ENCODE measurements around the gene KRT77.
"Not testable (repeated sequence)": the region's sequence is repeated elsewhere in the genome, so short reads cannot be mapped to it uniquely, and the experiment has no call there.

Gene KRT77

DNA sequence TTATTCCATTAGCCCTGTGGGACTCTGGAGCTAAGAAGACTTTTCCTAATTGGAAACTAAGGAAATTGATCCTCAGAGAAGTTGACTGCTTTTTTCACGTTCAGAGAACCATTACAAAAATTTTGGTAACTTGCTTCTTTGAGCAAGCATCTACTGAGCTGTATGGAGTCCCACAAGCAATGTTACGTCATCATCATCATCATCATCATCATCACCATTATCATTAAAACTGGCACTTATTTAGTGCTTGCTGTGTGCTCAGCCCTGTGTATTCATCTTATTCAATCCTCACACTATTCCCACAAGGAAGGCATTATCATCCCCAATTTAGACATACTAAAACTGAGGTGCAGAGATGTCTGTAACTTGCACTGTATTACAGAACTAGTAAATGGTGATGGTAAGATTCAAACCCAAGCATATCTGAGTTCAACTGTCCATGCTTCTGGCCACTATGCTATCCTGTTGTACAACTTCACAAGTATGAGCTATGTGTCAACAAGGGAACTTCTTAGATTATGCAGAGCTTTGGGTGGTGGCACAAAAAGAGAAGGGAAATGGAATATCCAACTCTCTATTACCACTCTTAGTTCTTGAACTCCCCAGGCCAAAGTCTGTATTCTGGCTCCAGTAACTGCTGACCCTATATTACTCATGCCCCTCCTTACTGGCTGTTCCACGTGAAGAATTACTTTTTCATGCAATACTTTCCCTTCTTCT is 29.5 kb downstream of the KRT77 start:
- Histone ChIP-seq H3K4me1 (ENCODE audit: insufficient read depth, low read length) (no peaks in the 10 kb centered on the region), H3K36me3 (ENCODE audit: insufficient read depth, low read depth, low read length) (no peaks in the 10 kb centered on the region), H3K4me3 (ENCODE audit: low read length) (no peak overlapping the region), H3K27me3 (ENCODE audit: insufficient read depth, low read length) (no peaks in the 10 kb centered on the region; the same call in 1 of the 2 replicates), H3K27ac (ENCODE audit: low read length) (no peak overlapping the region), H3K9ac (ENCODE audit: low read depth, low read length) (no peak overlapping the region), H3K9me3 (ENCODE audit: insufficient read depth, low read depth, low read length) (no peaks in the 10 kb centered on the region)

- Histone ChIP-seq H3K27me3 (ENCODE audit: insufficient read depth, low read length) (no peaks in the 10 kb centered on the region; the same call in 1 of the 2 replicates), H3K9ac (ENCODE audit: low read depth, low read length) (no peak overlapping the region), H3K4me3 (ENCODE audit: low read length) (no peak overlapping the region), H3K4me1 (ENCODE audit: insufficient read depth, low read length) (no peaks in the 10 kb centered on the region), H3K36me3 (ENCODE audit: insufficient read depth, low read depth, low read length) (no peaks in the 10 kb centered on the region), H3K27ac (ENCODE audit: low read length) (no peak overlapping the region), H3K9me3 (ENCODE audit: insufficient read depth, low read depth, low read length) (no peaks in the 10 kb centered on the region)
Measured at GRCh38 chr12:52673217-52673616, 30.1 kb downstream of the KRT77 start.

- Histone ChIP-seq H3K36me3 (ENCODE audit: insufficient read depth, low read depth, low read length) (no peaks in the 10 kb centered on the region), H3K27me3 (ENCODE audit: insufficient read depth, low read length) (no peaks in the 10 kb centered on the region), H3K4me1 (ENCODE audit: insufficient read depth, low read length) (no peaks in the 10 kb centered on the region), H3K27ac (ENCODE audit: low read length) (no peak overlapping the region), H3K9me3 (ENCODE audit: insufficient read depth, low read depth, low read length) (no peaks in the 10 kb centered on the region), H3K4me3 (ENCODE audit: low read length) (no peak overlapping the region), H3K9ac (ENCODE audit: low read depth, low read length) (no peak overlapping the region)
Measured at GRCh38 chr12:52672321-52672933, 30.9 kb downstream of the KRT77 start.

- H3K27ac ChIP-seq (ENCODE audit: low read length) = no peak overlapping the region
- no peak overlapping the region for H3K4me3 ChIP-seq (ENCODE audit: low read length)
Measured at GRCh38 chr12:52670961-52671360, 32.4 kb downstream of the KRT77 start.

GRCh38 chr12:52670506-52670905 is 32.8 kb downstream of the KRT77 start:
- H3K9me3 ChIP-seq (ENCODE audit: insufficient read depth, low read depth, low read length) = no peaks in the 10 kb centered on the region
- no peak overlapping the region for H3K4me3 ChIP-seq (ENCODE audit: low read length)
- H3K27me3 ChIP-seq (ENCODE audit: insufficient read depth, low read length) = no peaks in the 10 kb centered on the region
- H3K4me1 ChIP-seq (ENCODE audit: insufficient read depth, low read length) = no peaks in the 10 kb centered on the region
- H3K36me3 ChIP-seq (ENCODE audit: insufficient read depth, low read depth, low read length) = no peaks in the 10 kb centered on the region
- no peak overlapping the region for H3K27ac ChIP-seq (ENCODE audit: low read length)
- no peak overlapping the region for H3K9ac ChIP-seq (ENCODE audit: low read depth, low read length)

More at GRCh38 chr12:52670961-52671360, 32.4 kb downstream of the KRT77 start:
- Histone ChIP-seq H3K36me3 (ENCODE audit: insufficient read depth, low read depth, low read length) (no peaks in the 10 kb centered on the region), H3K27me3 (ENCODE audit: insufficient read depth, low read length) (no peaks in the 10 kb centered on the region), H3K9me3 (ENCODE audit: insufficient read depth, low read depth, low read length) (no peaks in the 10 kb centered on the region), H3K9ac (ENCODE audit: low read depth, low read length) (no peak overlapping the region), H3K4me1 (ENCODE audit: insufficient read depth, low read length) (no peaks in the 10 kb centered on the region)

DNA sequence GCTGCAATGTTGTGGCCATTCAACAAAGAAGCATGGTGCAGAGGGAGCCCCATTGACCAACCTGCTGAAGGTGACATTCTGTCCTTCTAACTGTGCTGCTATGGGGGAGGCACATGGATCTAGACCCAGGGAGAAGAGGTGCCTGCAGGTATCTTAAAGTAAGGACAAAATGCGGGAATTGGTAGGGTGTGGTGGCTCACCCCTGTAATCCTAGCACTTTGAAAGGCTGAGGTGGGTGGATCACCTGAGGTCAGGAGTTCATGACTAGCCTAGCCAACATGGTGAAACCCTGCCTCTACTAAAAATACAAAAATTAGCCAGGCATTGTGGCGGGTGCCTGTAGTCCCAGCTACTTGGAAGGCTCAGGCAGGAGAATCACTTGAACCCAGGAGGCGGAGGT is 33.4 kb downstream of the KRT77 start:
- H3K9me3 ChIP-seq (ENCODE audit: insufficient read depth, low read depth, low read length); H3K27ac ChIP-seq (ENCODE audit: low read length); H3K4me3 ChIP-seq (ENCODE audit: low read length); H3K36me3 ChIP-seq (ENCODE audit: insufficient read depth, low read depth, low read length); H3K27me3 ChIP-seq (ENCODE audit: insufficient read depth, low read length); H3K4me1 ChIP-seq (ENCODE audit: insufficient read depth, low read length); H3K9ac ChIP-seq (ENCODE audit: low read depth, low read length): not testable (repeated sequence)

- Histone ChIP-seq H3K27me3 (ENCODE audit: insufficient read depth, low read length) (no peaks in the 10 kb centered on the region), H3K9me3 (ENCODE audit: insufficient read depth, low read depth, low read length) (no peaks in the 10 kb centered on the region), H3K4me1 (ENCODE audit: insufficient read depth, low read length) (no peaks in the 10 kb centered on the region), H3K36me3 (ENCODE audit: insufficient read depth, low read depth, low read length) (no peaks in the 10 kb centered on the region), H3K9ac (ENCODE audit: low read depth, low read length) (no peak overlapping the region), H3K27ac (ENCODE audit: low read length) (no peak overlapping the region), H3K4me3 (ENCODE audit: low read length) (no peak overlapping the region)
Measured at GRCh38 chr12:52669426-52669825, 33.9 kb downstream of the KRT77 start.

DNA sequence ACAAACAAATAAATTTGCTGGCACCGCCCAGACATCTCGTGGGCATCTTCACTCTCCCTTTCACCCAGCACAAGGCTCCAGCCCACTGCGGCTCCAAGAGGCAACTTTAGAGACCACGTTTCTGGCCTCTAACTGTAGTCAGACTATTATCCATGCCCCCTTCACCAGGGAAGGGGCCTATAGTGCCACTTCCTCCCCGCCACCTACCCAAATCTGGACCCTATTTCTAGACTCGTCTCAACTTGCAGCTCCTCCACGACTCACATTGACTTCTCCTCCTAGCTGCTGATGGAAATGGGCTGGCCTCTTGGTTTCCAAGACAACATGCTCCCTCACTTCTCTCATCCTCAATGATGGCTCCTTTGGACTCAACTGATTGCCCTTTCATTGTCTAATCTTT is 35.4 kb downstream of the KRT77 start:
- H3K36me3 ChIP-seq (ENCODE audit: insufficient read depth, low read depth, low read length) = no peaks in the 10 kb centered on the region
- no peaks in the 10 kb centered on the region for H3K9me3 ChIP-seq (ENCODE audit: insufficient read depth, low read depth, low read length)
- no peak overlapping the region for H3K4me3 ChIP-seq (ENCODE audit: low read length)
- no peaks in the 10 kb centered on the region for H3K4me1 ChIP-seq (ENCODE audit: insufficient read depth, low read length)
- no peak overlapping the region for H3K9ac ChIP-seq (ENCODE audit: low read depth, low read length)
- H3K27me3 ChIP-seq (ENCODE audit: insufficient read depth, low read length) = no peaks in the 10 kb centered on the region
- no peak overlapping the region for H3K27ac ChIP-seq (ENCODE audit: low read length)

DNA sequence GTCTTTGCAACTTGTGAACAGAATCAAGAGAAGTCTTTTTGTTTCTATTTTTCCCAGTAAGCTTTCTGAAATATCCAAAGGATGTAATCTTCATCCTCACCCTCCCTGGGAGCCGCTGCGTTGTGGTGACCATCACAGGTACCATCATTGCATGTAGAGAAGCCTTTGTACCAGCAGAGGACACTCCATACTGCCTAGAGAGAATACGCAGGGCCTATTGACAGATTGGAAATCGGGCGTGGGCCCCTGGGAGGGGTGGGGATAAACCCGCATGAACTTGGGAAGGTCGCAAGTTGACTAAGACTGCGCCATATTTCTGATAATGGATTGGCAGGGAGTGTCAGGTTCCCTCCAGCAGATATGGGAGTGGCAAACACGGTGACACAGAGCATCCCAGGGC is 35.8 kb downstream of the KRT77 start:
- no peak overlapping the region for H3K27ac ChIP-seq (ENCODE audit: low read length)
- H3K9me3 ChIP-seq (ENCODE audit: insufficient read depth, low read depth, low read length) = no peaks in the 10 kb centered on the region
- H3K27me3 ChIP-seq (ENCODE audit: insufficient read depth, low read length) = no peaks in the 10 kb centered on the region
- no peak overlapping the region for H3K4me3 ChIP-seq (ENCODE audit: low read length)
- H3K4me1 ChIP-seq (ENCODE audit: insufficient read depth, low read length) = no peaks in the 10 kb centered on the region
- H3K36me3 ChIP-seq (ENCODE audit: insufficient read depth, low read depth, low read length) = no peaks in the 10 kb centered on the region
- no peak overlapping the region for H3K9ac ChIP-seq (ENCODE audit: low read depth, low read length)

DNA sequence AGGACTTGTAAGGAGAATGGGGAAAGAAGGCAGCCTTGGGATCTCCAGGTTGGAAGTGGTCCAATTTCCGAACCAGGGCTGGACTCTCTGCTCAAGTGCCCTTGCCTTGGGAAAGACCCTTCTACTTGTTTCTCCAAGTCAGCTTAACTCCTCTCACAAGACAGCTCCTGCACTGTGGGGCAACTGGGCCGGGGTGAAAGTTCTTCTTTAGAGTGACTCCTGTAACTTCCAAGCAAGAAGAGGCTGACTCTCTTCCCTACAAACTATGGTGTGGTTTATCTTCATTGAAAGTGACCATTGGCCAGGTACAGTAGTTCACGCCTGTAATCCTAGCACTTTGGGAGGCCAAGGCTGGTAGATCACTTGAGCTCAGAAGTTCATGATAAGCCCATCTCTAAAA is 36.9 kb downstream of the KRT77 start:
- Histone ChIP-seq H3K4me3 (ENCODE audit: low read length) (no peak overlapping the region), H3K9ac (ENCODE audit: low read depth, low read length) (no peak overlapping the region), H3K36me3 (ENCODE audit: insufficient read depth, low read depth, low read length) (no peaks in the 10 kb centered on the region), H3K9me3 (ENCODE audit: insufficient read depth, low read depth, low read length) (no peaks in the 10 kb centered on the region), H3K27ac (ENCODE audit: low read length) (no peak overlapping the region), H3K27me3 (ENCODE audit: insufficient read depth, low read length) (no peaks in the 10 kb centered on the region), H3K4me1 (ENCODE audit: insufficient read depth, low read length) (no peaks in the 10 kb centered on the region)

- Histone ChIP-seq H3K4me1 (ENCODE audit: insufficient read depth, low read length) (no peaks in the 10 kb centered on the region), H3K36me3 (ENCODE audit: insufficient read depth, low read depth, low read length) (no peaks in the 10 kb centered on the region), H3K27ac (ENCODE audit: low read length) (no peak overlapping the region), H3K9ac (ENCODE audit: low read depth, low read length) (no peak overlapping the region), H3K27me3 (ENCODE audit: insufficient read depth, low read length) (no peaks in the 10 kb centered on the region), H3K4me3 (ENCODE audit: low read length) (no peak overlapping the region), H3K9me3 (ENCODE audit: insufficient read depth, low read depth, low read length) (no peaks in the 10 kb centered on the region)
Measured at GRCh38 chr12:52663420-52663819, 39.9 kb downstream of the KRT77 start.

DNA sequence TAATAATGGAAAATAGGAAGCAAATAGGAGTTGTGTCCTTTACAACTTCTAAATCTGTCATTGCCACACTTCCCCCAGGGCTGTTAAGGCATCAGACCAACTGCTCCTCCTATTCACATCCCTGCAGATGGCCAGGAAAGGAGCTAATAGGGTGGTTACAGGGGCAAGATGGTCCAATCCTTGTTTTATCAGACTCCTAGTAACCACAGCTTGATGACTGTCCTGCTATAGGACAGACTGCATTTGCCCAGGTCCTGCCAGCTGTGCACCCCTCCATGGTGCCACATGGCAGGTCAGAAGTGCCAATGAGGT is 40.5 kb downstream of the KRT77 start:
- H3K4me1 ChIP-seq (ENCODE audit: insufficient read depth, low read length) = no peaks in the 10 kb centered on the region
- H3K9ac ChIP-seq (ENCODE audit: low read depth, low read length) = no peak overlapping the region
- no peaks in the 10 kb centered on the region for H3K27me3 ChIP-seq (ENCODE audit: insufficient read depth, low read length)
- no peak overlapping the region for H3K27ac ChIP-seq (ENCODE audit: low read length)
- H3K4me3 ChIP-seq (ENCODE audit: low read length) = no peak overlapping the region
- H3K9me3 ChIP-seq (ENCODE audit: insufficient read depth, low read depth, low read length) = no peaks in the 10 kb centered on the region
- H3K36me3 ChIP-seq (ENCODE audit: insufficient read depth, low read depth, low read length) = no peaks in the 10 kb centered on the region
